IPS DF 6.9 (cell line): ENCODE data around the gene SS18L1.

ENCODE experiments used
- DNase-seq: peaks from one replicate; pipeline ENCODE4 v3.0.0-alpha.2; 2013; ENCODE audit warnings: low read depth, low spot score
- H3K27ac ChIP-seq: one replicate; pipeline ENCODE4 v1.5.1; 2013; ENCODE audit warnings: low read length, control low read depth
- H3K27me3 ChIP-seq: 2 replicates; pipeline ENCODE4 v1.6.1; 2013; ENCODE audit warnings: mild to moderate bottlenecking, low read length; ENCODE audit not compliant: control insufficient read depth, insufficient read depth
- H3K36me3 ChIP-seq: 2 replicates; pipeline ENCODE4 v1.6.1; 2013; ENCODE audit warnings: low read length; ENCODE audit not compliant: control insufficient read depth, insufficient read depth
- H3K4me1 ChIP-seq: 2 replicates; pipeline ENCODE4 v1.6.1; 2013; ENCODE audit warnings: low read length; ENCODE audit not compliant: control insufficient read depth, insufficient read depth
- H3K4me3 ChIP-seq: 2 replicates; pipeline ENCODE4 v1.5.1; 2013; ENCODE audit warnings: mild to moderate bottlenecking, low read length
- H3K9me3 ChIP-seq: 2 replicates; pipeline ENCODE4 v1.6.1; 2013; ENCODE audit warnings: low read length, inconsistent platforms; ENCODE audit not compliant: control insufficient read depth, insufficient read depth
- WGBS: extraction: QIAGEN DNeasy Blood & Tissue Kit; methylation state at CpG from one replicate; pipeline ENCODE4 v1.1.7; 2013; ENCODE audit warnings: mixed read lengths, missing lambda C conversion rate; ENCODE audit not compliant: insufficient read length, insufficient coverage; 5-methylcytosine and 5-hydroxymethylcytosine counted together

Gene SS18L1

DNA sequence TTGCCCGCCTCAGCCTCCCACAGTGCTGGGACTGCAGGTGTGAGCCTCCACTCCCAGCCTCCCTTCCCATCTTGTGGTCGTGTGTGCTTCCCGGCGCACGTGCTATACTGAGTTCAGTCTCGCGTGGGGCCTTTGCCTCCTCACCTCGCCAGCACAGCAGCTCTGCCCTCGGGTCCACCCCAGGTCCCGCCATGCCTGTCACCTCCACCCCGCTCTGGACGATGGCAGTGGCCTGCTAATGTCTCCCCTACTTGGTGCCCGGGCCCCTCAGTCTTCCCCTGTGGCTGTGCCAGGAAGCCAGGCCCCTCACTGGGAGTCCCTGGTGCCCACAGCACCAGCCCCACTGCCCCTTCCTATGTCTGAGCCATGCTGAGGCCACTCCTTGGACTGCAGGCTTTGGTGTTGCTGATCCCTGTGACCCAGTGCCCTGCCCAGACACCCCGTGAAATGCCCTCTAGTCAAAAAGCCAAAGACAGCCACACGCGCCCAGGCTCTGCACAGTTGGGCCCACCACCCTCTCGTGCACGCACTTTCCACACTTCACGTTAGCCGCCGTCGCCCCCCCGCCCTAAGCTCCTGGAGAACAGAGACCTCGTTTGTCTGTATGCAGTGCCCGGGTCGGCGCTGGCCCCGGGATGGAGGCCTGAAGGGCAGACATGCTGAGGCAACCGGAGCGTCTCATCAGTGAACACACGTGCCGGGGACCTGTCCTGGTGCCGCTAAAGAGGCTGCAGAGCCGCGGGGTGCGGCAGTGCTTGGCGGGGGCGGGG, 62.2 kb downstream of the SS18L1 start:
- no peaks in the 10 kb centered on the region for H3K27me3 ChIP-seq
- WGBS: no CpG with 5 or more reads among the region's 38 CpGs
- no peak for DNase-seq
- H3K9me3 ChIP-seq: no peaks in the 10 kb centered on the region
- no peak overlapping the region for H3K4me3 ChIP-seq
- H3K4me1 ChIP-seq: no peaks in the 10 kb centered on the region
- peaks cover 11% of the 10 kb centered on the region; the same call in 1 of the 2 replicates for H3K36me3 ChIP-seq
- no peak overlapping the region for H3K27ac ChIP-seq

DNA sequence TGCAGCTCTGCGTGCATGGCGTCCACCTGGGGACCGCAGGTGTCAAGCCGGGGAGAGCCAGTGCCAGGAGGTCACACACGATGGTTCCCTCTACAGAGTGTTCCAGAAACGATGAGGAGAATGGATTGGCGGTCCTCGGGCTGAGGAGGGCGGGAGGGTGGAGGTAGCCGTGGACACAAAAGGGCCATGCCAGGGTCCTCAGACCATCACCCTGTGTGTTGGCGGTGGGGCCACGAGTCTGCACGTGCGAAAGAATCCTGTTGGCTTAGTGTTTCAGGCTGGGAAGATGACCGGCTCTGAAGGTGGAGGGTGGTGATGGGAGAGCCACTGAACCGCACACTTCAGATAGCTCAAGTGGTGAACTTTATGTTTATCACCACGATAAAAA, 62.8 kb downstream of the SS18L1 start:
- H3K27ac ChIP-seq: no peak overlapping the region
- H3K4me1 ChIP-seq: no peaks in the 10 kb centered on the region
- no peak for DNase-seq
- H3K36me3 ChIP-seq: peaks cover 7% of the 10 kb centered on the region; the same call in 1 of the 2 replicates
- WGBS: no CpG with 5 or more reads among the region's 17 CpGs
- H3K9me3 ChIP-seq: no peaks in the 10 kb centered on the region
- no peaks in the 10 kb centered on the region for H3K27me3 ChIP-seq
- H3K4me3 ChIP-seq: no peak overlapping the region

DNA sequence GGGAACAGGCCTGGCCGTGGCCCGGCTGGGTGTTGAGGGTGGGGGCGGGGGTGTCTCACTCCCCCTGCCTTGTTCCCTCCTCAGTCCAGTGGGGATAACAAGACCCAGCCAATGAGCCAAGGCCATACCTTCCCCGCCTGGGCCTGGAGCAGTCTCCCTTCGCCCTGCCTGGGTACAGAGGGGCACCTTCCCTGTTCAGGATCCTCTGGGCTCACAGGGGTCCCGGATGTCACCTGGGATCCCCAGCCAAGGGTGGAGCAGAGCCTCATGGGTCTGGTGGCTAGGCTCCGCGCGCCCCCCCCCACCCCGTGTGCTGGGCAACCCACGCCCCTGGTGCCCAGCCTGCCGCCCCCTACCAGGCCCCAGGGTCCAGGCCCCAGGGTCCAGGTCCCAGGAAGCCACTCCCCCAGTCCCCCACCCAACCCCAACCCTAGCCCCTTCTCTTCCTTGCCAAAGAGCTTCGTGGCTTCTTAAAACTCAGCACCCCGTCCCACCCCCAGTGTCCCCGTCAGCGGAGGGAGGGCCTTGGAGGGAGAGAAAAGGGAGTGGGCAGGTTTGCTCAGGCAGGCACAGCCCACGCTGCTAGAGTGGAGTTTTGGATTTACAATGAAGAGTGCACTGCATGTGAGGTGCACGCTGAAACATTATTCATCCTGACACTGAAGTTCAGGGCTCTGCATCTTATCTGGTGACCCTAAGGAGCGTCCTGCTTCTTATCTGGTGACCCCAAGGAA, 64.7 kb downstream of the SS18L1 start:
- no CpG with 5 or more reads among the region's 19 CpGs for WGBS
- H3K27ac ChIP-seq: no peak overlapping the region
- H3K36me3 ChIP-seq: no peaks in the 10 kb centered on the region
- H3K4me1 ChIP-seq: no peaks in the 10 kb centered on the region
- no peaks in the 10 kb centered on the region for H3K27me3 ChIP-seq
- no peak overlapping the region for H3K4me3 ChIP-seq
- DNase-seq: no peak
- no peaks in the 10 kb centered on the region for H3K9me3 ChIP-seq

DNA sequence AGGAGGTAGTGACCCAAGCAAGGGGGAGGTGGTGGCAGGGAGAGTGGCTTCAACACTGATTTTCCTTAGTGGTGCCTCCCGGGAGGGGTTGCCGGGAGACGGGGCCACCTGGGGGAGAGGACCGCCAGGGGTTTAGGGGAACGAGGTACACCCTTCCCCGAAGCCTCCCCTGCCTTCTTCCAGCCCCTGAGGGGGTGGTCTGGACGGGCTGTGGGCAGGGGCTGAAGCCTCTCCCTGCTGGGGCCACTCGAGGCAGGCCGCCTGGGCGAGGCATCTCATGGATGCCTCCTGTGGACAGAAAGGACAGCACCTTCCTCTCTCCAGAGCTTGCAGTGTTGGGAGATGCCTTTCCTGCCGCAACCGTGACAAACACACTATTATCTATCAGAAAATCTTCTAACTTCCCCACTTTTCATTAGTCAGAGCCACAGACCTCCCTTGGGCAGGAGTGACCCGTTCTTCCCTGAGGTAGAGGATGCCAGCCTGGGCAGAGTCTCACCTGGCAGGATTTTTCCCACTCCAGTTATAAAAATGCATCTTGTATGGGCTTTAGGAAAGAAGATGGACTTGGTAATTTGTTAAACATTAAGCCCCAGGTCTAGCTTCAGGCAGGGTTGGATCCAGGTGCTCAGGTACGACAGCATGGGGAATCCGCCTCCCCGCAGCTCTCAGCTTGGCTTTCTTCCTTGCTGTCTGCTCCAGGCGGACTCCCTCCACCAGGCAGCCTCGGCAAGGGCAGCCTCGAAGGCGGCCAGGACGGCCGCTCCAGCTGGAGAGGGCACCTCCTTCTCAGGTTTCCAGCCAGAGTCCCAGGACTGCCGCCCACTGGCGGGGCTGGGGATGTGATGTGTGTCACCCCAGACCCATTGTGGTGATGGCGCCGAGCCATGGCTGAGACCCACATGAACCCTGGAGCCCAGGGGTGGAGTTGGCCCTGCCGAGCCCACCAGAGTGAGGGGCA, 65.5 kb downstream of the SS18L1 start:
- H3K36me3 ChIP-seq: no peaks in the 10 kb centered on the region
- no peaks in the 10 kb centered on the region for H3K4me1 ChIP-seq
- no peak for DNase-seq
- no peaks in the 10 kb centered on the region for H3K27me3 ChIP-seq
- no peak overlapping the region for H3K4me3 ChIP-seq
- WGBS: no CpG with 5 or more reads among the region's 27 CpGs
- H3K9me3 ChIP-seq: no peaks in the 10 kb centered on the region
- no peak overlapping the region for H3K27ac ChIP-seq

DNA sequence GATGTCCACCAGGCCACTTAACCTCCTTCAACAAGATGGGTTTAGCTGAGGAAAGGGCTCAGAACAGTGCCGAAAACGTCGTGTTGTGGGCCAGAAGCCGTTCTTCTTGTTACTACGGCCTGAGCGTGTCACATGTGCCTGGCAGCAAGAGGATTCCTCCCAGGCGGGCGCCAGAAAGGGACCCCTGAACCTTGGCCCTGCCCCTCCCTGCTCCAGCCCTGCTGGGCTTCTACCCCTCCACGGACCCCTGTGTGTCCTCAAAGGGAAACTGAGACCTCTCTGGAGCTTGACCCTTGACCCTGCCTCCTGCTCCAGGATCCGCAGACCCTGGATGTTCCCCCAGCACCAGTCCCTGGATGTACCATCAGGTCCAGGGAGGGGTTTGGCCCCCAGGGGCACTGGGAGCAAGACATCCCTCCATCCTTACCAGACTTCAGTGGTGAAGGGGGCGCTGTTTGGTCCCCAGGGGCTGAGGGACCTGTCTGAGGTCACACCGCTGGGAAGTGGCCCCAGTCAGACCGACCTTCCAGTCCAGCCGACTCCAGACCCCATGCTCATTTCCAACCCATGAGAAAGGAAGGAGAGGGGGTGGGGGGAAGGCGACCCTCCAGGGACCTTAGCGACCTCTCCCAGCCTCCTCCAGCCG, 66.4 kb downstream of the SS18L1 start:
- Histone ChIP-seq H3K36me3 (no peaks in the 10 kb centered on the region), H3K9me3 (no peaks in the 10 kb centered on the region), H3K27me3 (no peaks in the 10 kb centered on the region), H3K4me1 (no peaks in the 10 kb centered on the region), H3K4me3 (no peak overlapping the region), H3K27ac (no peak overlapping the region)
- DNase-seq: no peak
- no CpG with 5 or more reads among the region's 17 CpGs for WGBS

DNA sequence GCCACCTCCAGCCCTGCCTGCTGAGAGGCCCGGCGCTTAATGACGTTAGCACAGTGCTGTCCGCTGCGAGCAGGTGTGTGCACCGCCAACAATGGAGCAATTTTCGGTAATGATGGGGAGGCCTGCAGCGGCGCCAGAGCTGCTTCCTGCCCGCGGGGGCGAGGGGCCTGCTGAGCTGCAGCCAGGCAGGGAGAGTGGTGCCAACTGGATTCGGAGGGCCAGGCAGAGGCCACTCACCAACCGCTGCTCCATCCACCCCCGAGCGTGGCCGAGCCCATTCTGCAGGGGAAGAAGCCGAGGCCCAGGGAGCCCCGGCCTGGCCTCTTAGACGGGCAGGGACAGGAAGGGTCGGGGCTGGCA, 66.9 kb downstream of the SS18L1 start:
- H3K27ac ChIP-seq: no peak overlapping the region
- DNase-seq: no peak
- H3K9me3 ChIP-seq: no peaks in the 10 kb centered on the region
- H3K4me1 ChIP-seq: no peaks in the 10 kb centered on the region
- no peaks in the 10 kb centered on the region for H3K27me3 ChIP-seq
- H3K36me3 ChIP-seq: no peaks in the 10 kb centered on the region
- WGBS: no CpG with 5 or more reads among the region's 21 CpGs
- H3K4me3 ChIP-seq: no peak overlapping the region

DNA sequence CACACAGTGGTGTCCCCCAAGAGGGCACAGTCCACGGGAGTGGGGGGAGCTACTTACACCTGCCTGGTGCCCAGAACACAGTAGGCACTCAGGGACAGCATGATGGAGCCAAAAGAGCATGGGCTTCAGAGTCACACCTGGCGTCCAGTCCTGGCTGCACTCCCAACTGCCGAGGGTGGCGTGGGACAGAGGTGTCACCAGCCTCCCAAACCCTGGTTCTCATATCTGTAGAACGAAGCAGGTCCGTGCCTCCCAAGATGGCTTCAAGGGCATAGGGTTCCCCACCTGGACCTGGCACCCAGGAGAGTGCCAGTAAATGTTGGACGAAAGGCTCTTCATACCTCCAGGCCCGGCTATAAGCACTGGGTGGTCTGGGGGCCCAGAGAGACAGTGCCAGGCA, 67.6 kb downstream of the SS18L1 start:
- DNase-seq: no peak
- Histone ChIP-seq H3K4me3 (no peak overlapping the region), H3K27ac (no peak overlapping the region), H3K4me1 (no peaks in the 10 kb centered on the region), H3K36me3 (no peaks in the 10 kb centered on the region), H3K27me3 (no peaks in the 10 kb centered on the region), H3K9me3 (no peaks in the 10 kb centered on the region)
- no CpG with 5 or more reads among the region's 8 CpGs for WGBS

DNA sequence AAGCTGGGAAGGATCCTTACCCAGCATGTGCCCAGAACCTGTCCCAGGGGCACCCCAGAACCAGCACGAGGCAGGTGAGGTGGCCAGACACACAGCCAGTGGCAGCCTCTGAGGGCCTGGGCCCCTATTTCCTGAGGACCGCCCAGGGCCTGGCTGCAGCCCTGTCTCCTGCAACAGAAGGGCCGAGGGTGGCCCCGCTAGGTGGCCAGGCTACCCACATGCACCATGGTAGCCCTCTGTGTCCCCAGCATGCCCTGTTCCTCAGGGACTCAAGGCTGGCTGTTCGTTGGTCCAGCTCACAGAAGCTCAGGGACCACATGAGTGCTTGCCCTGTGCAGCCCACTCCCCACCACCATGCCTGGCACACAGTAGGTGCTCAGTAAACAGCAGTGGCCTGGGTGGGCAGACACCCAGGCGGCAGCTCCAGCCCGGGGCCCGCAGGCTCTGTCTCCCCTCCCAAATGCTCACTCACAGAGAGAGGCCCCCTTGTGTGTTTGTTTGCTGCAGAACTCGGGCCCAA, 68.3 kb downstream of the SS18L1 start:
- Histone ChIP-seq H3K9me3 (no peaks in the 10 kb centered on the region), H3K27me3 (no peaks in the 10 kb centered on the region), H3K36me3 (no peaks in the 10 kb centered on the region), H3K4me1 (no peaks in the 10 kb centered on the region), H3K27ac (no peak overlapping the region), H3K4me3 (no peak overlapping the region)
- no CpG with 5 or more reads among the region's 9 CpGs for WGBS
- no peak for DNase-seq

DNA sequence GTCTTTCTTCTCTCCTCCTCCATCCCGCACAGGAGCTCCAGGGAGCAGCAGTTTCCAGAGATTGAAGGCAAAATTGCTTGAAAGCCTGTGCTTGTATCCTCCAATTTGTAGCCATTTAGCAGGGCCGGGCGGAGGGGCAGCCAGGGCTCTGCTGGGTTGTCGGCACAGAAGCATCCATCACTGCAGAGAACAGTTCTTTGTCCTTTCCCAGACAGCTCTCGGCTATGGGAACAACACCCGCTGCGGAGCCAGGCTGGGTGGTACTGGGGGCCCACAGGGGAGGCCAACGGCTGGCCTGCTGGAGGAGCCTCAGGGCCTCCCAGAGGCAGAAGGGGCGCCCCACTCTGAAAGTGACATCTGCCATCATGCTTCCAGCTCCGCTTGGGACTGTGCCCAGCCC, 68.7 kb downstream of the SS18L1 start:
- WGBS: no CpG with 5 or more reads among the region's 10 CpGs
- H3K36me3 ChIP-seq: no peaks in the 10 kb centered on the region
- no peaks in the 10 kb centered on the region for H3K4me1 ChIP-seq
- no peak for DNase-seq
- H3K4me3 ChIP-seq: no peak overlapping the region
- no peaks in the 10 kb centered on the region for H3K9me3 ChIP-seq
- no peaks in the 10 kb centered on the region for H3K27me3 ChIP-seq
- no peak overlapping the region for H3K27ac ChIP-seq

DNA sequence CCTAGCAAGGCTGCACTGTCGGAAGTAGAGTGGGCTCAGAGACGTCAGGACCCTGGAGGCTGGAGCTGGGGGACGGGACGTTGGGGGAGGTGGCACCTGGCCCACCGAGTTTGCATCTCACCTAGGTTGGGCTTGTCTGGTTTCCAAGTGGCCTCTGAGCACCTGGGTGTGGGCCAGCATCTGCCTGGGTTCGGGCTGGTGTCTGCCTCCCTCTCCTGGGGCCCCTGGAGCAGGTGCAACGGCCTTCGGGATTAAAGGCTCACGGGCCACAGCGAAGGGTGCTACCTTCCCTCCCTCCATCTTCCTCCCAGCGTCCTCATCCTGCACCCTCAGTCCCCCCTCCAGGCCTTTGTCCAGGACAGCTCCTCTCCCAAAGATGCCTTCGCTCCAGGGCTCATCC, 70.5 kb downstream of the SS18L1 start:
- Histone ChIP-seq H3K4me3 (no peak overlapping the region), H3K4me1 (peaks cover 4% of the 10 kb centered on the region; the same call in 1 of the 2 replicates), H3K9me3 (no peaks in the 10 kb centered on the region), H3K36me3 (no peaks in the 10 kb centered on the region), H3K27ac (no peak overlapping the region), H3K27me3 (peaks cover 13% of the 10 kb centered on the region; the same call in 1 of the 2 replicates)
- WGBS: no CpG with 5 or more reads among the region's 12 CpGs
- no peak for DNase-seq
